H1 (cell line): ENCODE data around the gene FAM170B. TPM values are rescaled to one million over a fixed set of nuclear protein-coding genes. Genes with fewer than 3 reads are reported as not detected.

Experiments used
- CTCF ChIA-PET: fragments of 300-600 bp; sonication (Branson Sonifier 250); formaldehyde crosslinking; loops from one replicate; lab custom pipeline; 2021; ENCODE audit not compliant: partially characterized antibody; lab: Charles Lee
- POLR2A ChIA-PET: fragments of 300-600 bp; sonication (Branson Sonifier 250); formaldehyde crosslinking; loops from one replicate; lab custom pipeline; 2021; ENCODE audit warnings: inconsistent platforms; ENCODE audit not compliant: partially characterized antibody; lab: Charles Lee
- DNase-seq, 2 experiments: peaks; one replicate each; pipeline versions ENCODE4 v3.0.0 to v3.0.0-alpha.2; 2010 to 2022; ENCODE audit warnings: low spot score in 2 of 2, low read depth in 1 of 2, mixed read lengths in 1 of 2
- FAIRE-seq: peaks from 2 replicates; lab custom pipeline; 2011; peaks lifted over from hg19 to GRCh38; lab: Jason Lieb, UNC
- H2AFZ ChIP-seq: 2 replicates; pipeline ENCODE4 v1.8.1; 2012; ENCODE audit warnings: low read length, inconsistent platforms
- H2AK5ac ChIP-seq: 2 replicates; pipeline ENCODE4 v1.6.1; 2013; ENCODE audit warnings: low read depth, low read length
- H2BK120ac ChIP-seq: replicated peaks from 2 replicates; pipeline ENCODE3; 2013; ENCODE audit warnings: low read depth, low read length, inconsistent platforms
- H2BK12ac ChIP-seq: 2 replicates; pipeline ENCODE4 v1.6.1; 2013; ENCODE audit warnings: low read depth, low read length
- H2BK15ac ChIP-seq: 2 replicates; pipeline ENCODE4 v1.6.1; 2013; ENCODE audit warnings: low read length
- H2BK20ac ChIP-seq: 2 replicates; pipeline ENCODE4 v1.6.1; 2013; ENCODE audit warnings: low read length
- H2BK5ac ChIP-seq: 2 replicates; pipeline ENCODE4 v1.6.1; 2013; ENCODE audit warnings: low read depth, low read length
- H3K14ac ChIP-seq: 2 replicates; pipeline ENCODE4 v1.6.1; 2013; ENCODE audit warnings: inconsistent platforms; ENCODE audit not compliant: insufficient read length
- H3K18ac ChIP-seq: 2 replicates; pipeline ENCODE4 v1.6.1; 2013; ENCODE audit warnings: low read length; ENCODE audit errors: extremely low read depth
- H3K23ac ChIP-seq: 2 replicates; pipeline ENCODE4 v1.6.1; 2013; ENCODE audit warnings: inconsistent platforms; ENCODE audit not compliant: insufficient read length
- H3K23me2 ChIP-seq: 2 replicates; pipeline ENCODE4 v1.6.1; 2013; ENCODE audit warnings: low read depth, low read length
- H3K27ac ChIP-seq: 2 replicates; pipeline ENCODE4 v1.6.1; 2011; ENCODE audit warnings: low read depth, low read length, inconsistent platforms
- H3K27me3 ChIP-seq, 4 experiments: replicated peaks in 1 of 4; 1 replicate in 1 of 4; 2 replicates in 3 of 4; pipeline versions ENCODE4 v1.6.1 to v1.8.1; 2011 to 2013; ENCODE audit warnings: low read length in 3 of 4, mild to moderate bottlenecking in 3 of 4, inconsistent platforms in 2 of 4, mixed read lengths in 2 of 4, moderate library complexity in 1 of 4; ENCODE audit not compliant: control insufficient read depth in 3 of 4, insufficient read depth in 3 of 4; ENCODE audit errors: extremely low read depth in 1 of 4
- H3K36me3 ChIP-seq, 4 experiments: 2 replicates each; pipeline versions ENCODE4 v1.6.1 to v1.8.1; 2011 to 2013; ENCODE audit warnings: mild to moderate bottlenecking in 4 of 4, low read length in 3 of 4, moderate library complexity in 2 of 4, control low read depth in 1 of 4, inconsistent platforms in 1 of 4; ENCODE audit not compliant: insufficient read depth in 4 of 4, control insufficient read depth in 2 of 4
- H3K4ac ChIP-seq: replicated peaks from 2 replicates; pipeline ENCODE3; 2013; ENCODE audit warnings: low read length, low read depth, mixed read lengths, inconsistent platforms; ENCODE audit not compliant: insufficient read length
- H3K4me1 ChIP-seq, 4 experiments: replicated peaks in 1 of 4; 1 replicate in 1 of 4; 2 replicates in 3 of 4; pipeline versions ENCODE4 v1.6.1 to v1.8.1; 2011 to 2013; ENCODE audit warnings: low read length in 3 of 4, inconsistent platforms in 2 of 4, mixed read lengths in 1 of 4; ENCODE audit not compliant: insufficient read depth in 4 of 4, control insufficient read depth in 3 of 4
- H3K4me2 ChIP-seq, 2 experiments: 2 replicates each; pipeline versions ENCODE4 v1.6.1 to v1.8.1; 2011 to 2013; ENCODE audit warnings: low read depth in 2 of 2, low read length in 2 of 2, control low read depth in 1 of 2, inconsistent platforms in 1 of 2, mild to moderate bottlenecking in 1 of 2; ENCODE audit not compliant: insufficient read depth in 1 of 2
- H3K4me3 ChIP-seq, 4 experiments: fragments of 200-600, 300-600 bp in 1 of 4; sonication (generic), shearing (Covaris generic), sonication (Bioruptor Twin) in 1 of 4; 2 replicates each; pipeline versions ENCODE4 v1.5.1 to v1.8.1; 2011 to 2016; ENCODE audit warnings: low read length in 4 of 4, low read depth in 3 of 4, control low read depth in 2 of 4, inconsistent platforms in 2 of 4, mild to moderate bottlenecking in 2 of 4, mixed read lengths in 1 of 4, moderate library complexity in 1 of 4; ENCODE audit not compliant: insufficient read depth in 2 of 4; ENCODE audit errors: extremely low read depth in 1 of 4
- H3K56ac ChIP-seq: replicated peaks from 2 replicates; pipeline ENCODE3; 2013; ENCODE audit warnings: low read depth, mild to moderate bottlenecking, mixed read lengths, low read length, inconsistent platforms; ENCODE audit not compliant: insufficient read length
- H3K79me1 ChIP-seq: 2 replicates; pipeline ENCODE4 v1.6.1; 2013; ENCODE audit warnings: low read depth, low read length, control low read depth
- H3K79me2 ChIP-seq, 2 experiments: 2 replicates each; pipeline versions ENCODE4 v1.6.1 to v1.8.1; 2012 to 2013; ENCODE audit warnings: low read length in 2 of 2, mild to moderate bottlenecking in 2 of 2, inconsistent platforms in 1 of 2; ENCODE audit not compliant: insufficient read depth in 2 of 2, control insufficient read depth in 1 of 2
- H3K9ac ChIP-seq, 4 experiments: replicated peaks in 1 of 4; 1 replicate in 1 of 4; 2 replicates in 3 of 4; pipeline versions ENCODE4 v1.6.1 to v1.8.1; 2011 to 2013; ENCODE audit warnings: low read depth in 3 of 4, low read length in 3 of 4, control low read depth in 2 of 4, mild to moderate bottlenecking in 2 of 4, moderate library complexity in 2 of 4, inconsistent platforms in 1 of 4; ENCODE audit errors: extremely low read depth in 1 of 4
- H3K9me3 ChIP-seq, 2 experiments: 2 replicates each; pipeline versions ENCODE4 v1.6.1 to v1.8.1; 2012 to 2013; ENCODE audit warnings: mild to moderate bottlenecking in 2 of 2, moderate library complexity in 2 of 2, control low read depth in 1 of 2, inconsistent platforms in 1 of 2, low read depth in 1 of 2, low read length in 1 of 2, mixed read lengths in 1 of 2; ENCODE audit not compliant: insufficient read depth in 2 of 2
- H4K20me1 ChIP-seq, 2 experiments: replicated peaks in 1 of 2; 2 replicates each; pipeline versions ENCODE3 to v1.8.1; 2011 to 2013; ENCODE audit warnings: inconsistent platforms in 2 of 2, low read length in 2 of 2, mild to moderate bottlenecking in 1 of 2; ENCODE audit not compliant: insufficient read depth in 2 of 2, control insufficient read depth in 1 of 2
- H4K5ac ChIP-seq: 2 replicates; pipeline ENCODE4 v1.6.1; 2013; ENCODE audit warnings: low read length, low read depth, mixed read lengths, inconsistent platforms; ENCODE audit not compliant: insufficient read length
- H4K8ac ChIP-seq: 2 replicates; pipeline ENCODE4 v1.8.0; 2013; ENCODE audit warnings: mild to moderate bottlenecking, moderate library complexity, low read length, inconsistent platforms; ENCODE audit not compliant: insufficient read depth; ENCODE audit errors: extremely low read depth
- H4K91ac ChIP-seq: replicated peaks from 2 replicates; pipeline ENCODE3; 2013; ENCODE audit warnings: low read length, mixed read lengths, inconsistent platforms; ENCODE audit not compliant: insufficient read length
- CBX8 ChIP-seq: fragments of 300-800, 300-1000 bp; sonication (generic); IDR thresholded peaks from 2 replicates; pipeline ENCODE4 v1.7.1; 2016; ENCODE audit warnings: low read depth, low read length, borderline replicate concordance
- CREB1 ChIP-seq: IDR thresholded peaks from 2 replicates; pipeline ENCODE4 v1.6.1; 2012; ENCODE audit warnings: inconsistent platforms
- E2F6 ChIP-seq: IDR thresholded peaks from 2 replicates; pipeline ENCODE4 v1.6.1; 2012; ENCODE audit warnings: inconsistent platforms
- GTF2F1 ChIP-seq: IDR thresholded peaks from 2 replicates; pipeline ENCODE4 v1.6.1; 2012; ENCODE audit warnings: low read depth, low read length, improper control_type of control experiment, borderline replicate concordance
- HDAC6 ChIP-seq: IDR thresholded peaks from one replicate; pipeline ENCODE4 v1.7.1; 2012; ENCODE audit warnings: low read depth, mild to moderate bottlenecking, inconsistent platforms, low read length, moderate library complexity
- JUND ChIP-seq: IDR thresholded peaks from 2 replicates; pipeline ENCODE4 v1.6.1; 2011; ENCODE audit warnings: mild to moderate bottlenecking, improper control_type of control experiment, low read length
- POLR2A ChIP-seq, 2 experiments: IDR thresholded peaks; 1 replicate in 1 of 2; 2 replicates in 1 of 2; pipeline ENCODE4 v1.6.1; 2011; ENCODE audit warnings: low read depth in 2 of 2, low read length in 2 of 2, mild to moderate bottlenecking in 2 of 2; ENCODE audit errors: control extremely low read depth in 1 of 2
- SAP30 ChIP-seq: fragments of 300-600 bp; sonication (generic); IDR thresholded peaks from 2 replicates; pipeline ENCODE4 v1.7.1; 2012; ENCODE audit warnings: low read length, moderate library complexity, mild to moderate bottlenecking, inconsistent platforms; ENCODE audit not compliant: insufficient read depth, insufficient replicate concordance
- SP4 ChIP-seq: IDR thresholded peaks from 2 replicates; pipeline ENCODE4 v1.6.1; 2012; ENCODE audit warnings: low read length, inconsistent platforms
- TBP ChIP-seq: IDR thresholded peaks from 2 replicates; pipeline ENCODE4 v1.6.1; 2011; ENCODE audit warnings: low read depth, low read length, improper control_type of control experiment
- TCF12 ChIP-seq: IDR thresholded peaks from 2 replicates; pipeline ENCODE4 v1.6.1; 2011; ENCODE audit warnings: low read depth, mild to moderate bottlenecking, low read length
- USF2 ChIP-seq: IDR thresholded peaks from 2 replicates; pipeline ENCODE4 v1.6.1; 2011; ENCODE audit warnings: low read length, improper control_type of control experiment
- YY1 ChIP-seq: IDR thresholded peaks from 2 replicates; pipeline ENCODE4 v1.6.1; 2011; ENCODE audit warnings: low read depth, mild to moderate bottlenecking, low read length
- WGBS, 2 experiments: shearing (Covaris generic) in 1 of 2; methylation state at CpG; one replicate each; pipeline versions ENCODE4 v1.1.6 to v1.1.7; 2013 to 2015; ENCODE audit warnings: low lambda C conversion rate in 2 of 2, mixed read lengths in 2 of 2, inconsistent platforms in 1 of 2, low coverage in 1 of 2, missing lambda C conversion rate in 1 of 2; ENCODE audit not compliant: insufficient replicate concordance in 2 of 2, insufficient coverage in 1 of 2, insufficient read length in 1 of 2; ENCODE audit errors: extremely low coverage in 1 of 2, missing lambda C conversion rate in 1 of 2; 5-methylcytosine and 5-hydroxymethylcytosine counted together
- polyA plus RNA-seq, 7 experiments: library from polyadenylated mRNA; depleted of rRNA in 3 of 7; stranded (reverse) in 5 of 7; unstranded in 2 of 7; fragments of >200 nt in 5 of 7; fragments of 200-250 nt in 2 of 7; gene quantifications; 1 replicate in 5 of 7; 2 replicates in 1 of 7; 4 replicates in 1 of 7; pipeline versions ENCODE4 v1.2.1 to v1.2.3, GENCODE V29; 2011 to 2013; ENCODE audit warnings: missing spikeins in 2 of 7, mixed read lengths in 2 of 7
- total RNA-seq: library from RNA; stranded (reverse); fragmentation: NEBNext Ultra II Directional; extraction: Animal tissue kit (Norgen Biotek cat#: 25700); gene quantifications from 2 replicates; pipeline ENCODE4 v1.2.1, GENCODE V29; 2021

Gene FAM170B
- total and polyA plus RNA-seq, 2 of the 8 experiments (the other 6 are each of a cell fraction or from before 2014, with no cell fraction given): not detected

- Histone ChIP-seq H3K23ac (no peak overlapping the region), H3K56ac (no peak overlapping the region), H3K9ac (no peak overlapping the region), H3K79me1 (no peaks in the 10 kb centered on the region), H3K4me3 (no peak overlapping the region), H2BK20ac (no peak overlapping the region), H3K4me1 (peaks cover 0 to 2% (median 0%) of the 10 kb centered on the region in 4 experiments; a peak in 1 of 7 replicates), H4K20me1 (no peaks in the 10 kb centered on the region), H3K27me3 (no peaks in the 10 kb centered on the region), H3K23me2 (no peaks in the 10 kb centered on the region), H3K14ac (no peak overlapping the region), H4K91ac (no peak overlapping the region), H3K4me2 (no peak overlapping the region), H3K4ac (no peak overlapping the region), H3K27ac (no peak overlapping the region), H2BK15ac (no peak overlapping the region), H2AFZ (no peak overlapping the region), H4K5ac (no peak overlapping the region), H2BK120ac (no peak overlapping the region), H4K8ac (no peak overlapping the region), H3K36me3 (no peaks in the 10 kb centered on the region), H2AK5ac (no peak overlapping the region), H2BK12ac (no peak overlapping the region), H3K79me2 (no peaks in the 10 kb centered on the region), H3K9me3 (no peaks in the 10 kb centered on the region), H3K18ac (no peak overlapping the region), H2BK5ac (no peak overlapping the region)
- no peak for FAIRE-seq
- POLR2A ChIA-PET: no interaction called here
- DNase-seq: no peak
- WGBS, 2 experiments: 100% methylated on average over 1 of the region's 1 CpG; no CpG with 5 or more reads in 1 of the 2 experiments
- CTCF ChIA-PET: interaction anchor here (1.2 to 5.0 kb wide), 2 partner anchors 10 to 198 kb away, joined by 3 to 27 read pairs; no protein-coding TSS in a partner anchor
- TF ChIP-seq SAP30 (no peak), JUND (no peak), GTF2F1 (no peak), TCF12 (no peak), CREB1 (no peak), E2F6 (no peak), HDAC6 (no peak), USF2 (no peak), TBP (no peak), YY1 (no peak), POLR2A (IDR thresholded peaks at IDR 0.05; ENCODE audit: control extremely low read depth in 1 of 2, low read depth in 2 of 2, low read length in 2 of 2) (no peak), CBX8 (no peak), SP4 (no peak)
These were observed 20.1 kb upstream of the FAM170B start for GRCh38 chr10:49153971-49154370.
